ENCODE data around the gene IFNG. TPM values are rescaled to one million over a fixed set of nuclear protein-coding genes. Genes with fewer than 3 reads are reported as not detected.

IFNG gene
- total and polyA plus RNA-seq, 9 of the 15 experiments (the other 6 are each of a cell fraction or from before 2014, with no cell fraction given), result 0.38 TPM; not detected in 8

DNA sequence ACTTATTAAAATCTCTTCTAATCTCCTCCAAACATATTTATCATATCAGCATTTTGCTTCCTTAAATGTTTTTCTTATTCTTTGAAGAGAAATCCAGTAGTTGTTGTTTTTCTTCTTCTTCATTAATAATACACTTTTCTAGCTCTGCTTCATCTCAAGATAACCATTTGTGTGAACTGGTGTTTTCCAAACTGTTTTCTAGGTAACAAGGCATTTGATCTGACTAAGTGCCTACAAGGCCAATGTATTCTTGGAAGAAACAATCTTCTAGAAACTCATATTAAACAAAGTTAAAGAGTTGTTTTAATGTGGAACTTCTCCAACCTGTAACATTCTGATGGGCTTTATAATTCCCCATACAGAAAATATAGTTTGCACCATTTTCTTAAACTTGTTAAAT lies 30.8 kb upstream of the IFNG start:
- Histone ChIP-seq H3K9me1 (ENCODE audit: control insufficient read depth, insufficient read depth, low read length) (no peaks in the 10 kb centered on the region), H4K20me1 (replicated peaks; ENCODE audit: control insufficient read depth, insufficient read depth, low read length) (no peaks in the 10 kb centered on the region), H3K27me3 (ENCODE audit: control insufficient read depth in 2 of 2, insufficient read depth in 2 of 2, low read length in 2 of 2) (peaks cover 0 to 3% of the 10 kb centered on the region in 2 experiments; a peak in 3 of 5 replicates), H3K9ac (ENCODE audit: insufficient read depth in 1 of 2, low read depth in 2 of 2, low read length in 2 of 2) (no peak overlapping the region), H3K27ac (ENCODE audit: extremely low read depth, low read depth, low read length) (no peak overlapping the region), H3K4me2 (ENCODE audit: insufficient read depth, low read length) (no peak overlapping the region), H3K36me3 (ENCODE audit: control insufficient read depth, insufficient read depth, low read length) (no peaks in the 10 kb centered on the region), H3K4me3 (no peak overlapping the region), H2AFZ (ENCODE audit: low read depth, low read length) (no peak overlapping the region), H3K9me3 (replicated peaks; ENCODE audit: control insufficient read depth, insufficient read depth, low read depth, low read length) (no peaks in the 10 kb centered on the region), H3K4me1 (replicated peaks in 1 of 2; ENCODE audit: control insufficient read depth in 2 of 2, insufficient read depth in 2 of 2, low read length in 2 of 2) (no peaks in the 10 kb centered on the region), H3K79me2 (ENCODE audit: control insufficient read depth, insufficient read depth, low read length) (no peaks in the 10 kb centered on the region)
- ChIA-PET CTCF (ENCODE audit: low intra/inter-chr PET ratio) (no interaction called here), POLR2A (no interaction called here)
- intact Hi-C loops (cut with micrococcal nuclease) (no loop called here), in situ Hi-C loops (cut with MboI) (no loop called here)
- BruUV-seq (replicated peaks), result no TSS peak
- DNase-seq (ENCODE audit: extremely low read depth in 1 of 4, low spot score in 3 of 4), result no peak
- FAIRE-seq, result no peak
- TF ChIP-seq CBFA2T3 (IDR thresholded peaks at IDR 0.05) (no peak), MXI1 (IDR thresholded peaks at IDR 0.05; ENCODE audit: low read depth, low read length) (no peak), GABPB2 (CRISPR knock-in tag; conservative IDR thresholded peaks at IDR 0.05) (no peak), PYGO2 (tag; IDR thresholded peaks at IDR 0.05) (no peak), GABPA (tag; conservative IDR thresholded peaks at IDR 0.05; ENCODE audit: low read depth) (no peak), BCL6 (CRISPR knock-in tag; IDR thresholded peaks at IDR 0.05) (no peak), MAFG (tag; conservative IDR thresholded peaks at IDR 0.05) (no peak), NBN (IDR thresholded peaks at IDR 0.05; ENCODE audit: low read depth) (no peak), ZNF224 (CRISPR knock-in tag; IDR thresholded peaks at IDR 0.05) (no peak), NFE2 (IDR thresholded peaks at IDR 0.05; ENCODE audit: low read depth) (no peak), NFIX (CRISPR knock-in tag; IDR thresholded peaks at IDR 0.05; ENCODE audit: low read depth) (no peak), BMI1 (IDR thresholded peaks at IDR 0.05; ENCODE audit: low read length) (no peak), NEUROD1 (IDR thresholded peaks at IDR 0.05; ENCODE audit: borderline replicate concordance, low read depth, low read length, partially characterized antibody) (no peak)
- TF ChIP-seq, protein P1, sequence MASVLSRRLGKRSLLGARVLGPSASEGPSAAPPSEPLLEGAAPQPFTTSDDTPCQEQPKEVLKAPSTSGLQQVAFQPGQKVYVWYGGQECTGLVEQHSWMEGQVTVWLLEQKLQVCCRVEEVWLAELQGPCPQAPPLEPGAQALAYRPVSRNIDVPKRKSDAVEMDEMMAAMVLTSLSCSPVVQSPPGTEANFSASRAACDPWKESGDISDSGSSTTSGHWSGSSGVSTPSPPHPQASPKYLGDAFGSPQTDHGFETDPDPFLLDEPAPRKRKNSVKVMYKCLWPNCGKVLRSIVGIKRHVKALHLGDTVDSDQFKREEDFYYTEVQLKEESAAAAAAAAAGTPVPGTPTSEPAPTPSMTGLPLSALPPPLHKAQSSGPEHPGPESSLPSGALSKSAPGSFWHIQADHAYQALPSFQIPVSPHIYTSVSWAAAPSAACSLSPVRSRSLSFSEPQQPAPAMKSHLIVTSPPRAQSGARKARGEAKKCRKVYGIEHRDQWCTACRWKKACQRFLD (CRISPR knock-in tag; IDR thresholded peaks at IDR 0.05), result no peak
- TF ChIP-seq, protein P2, sequence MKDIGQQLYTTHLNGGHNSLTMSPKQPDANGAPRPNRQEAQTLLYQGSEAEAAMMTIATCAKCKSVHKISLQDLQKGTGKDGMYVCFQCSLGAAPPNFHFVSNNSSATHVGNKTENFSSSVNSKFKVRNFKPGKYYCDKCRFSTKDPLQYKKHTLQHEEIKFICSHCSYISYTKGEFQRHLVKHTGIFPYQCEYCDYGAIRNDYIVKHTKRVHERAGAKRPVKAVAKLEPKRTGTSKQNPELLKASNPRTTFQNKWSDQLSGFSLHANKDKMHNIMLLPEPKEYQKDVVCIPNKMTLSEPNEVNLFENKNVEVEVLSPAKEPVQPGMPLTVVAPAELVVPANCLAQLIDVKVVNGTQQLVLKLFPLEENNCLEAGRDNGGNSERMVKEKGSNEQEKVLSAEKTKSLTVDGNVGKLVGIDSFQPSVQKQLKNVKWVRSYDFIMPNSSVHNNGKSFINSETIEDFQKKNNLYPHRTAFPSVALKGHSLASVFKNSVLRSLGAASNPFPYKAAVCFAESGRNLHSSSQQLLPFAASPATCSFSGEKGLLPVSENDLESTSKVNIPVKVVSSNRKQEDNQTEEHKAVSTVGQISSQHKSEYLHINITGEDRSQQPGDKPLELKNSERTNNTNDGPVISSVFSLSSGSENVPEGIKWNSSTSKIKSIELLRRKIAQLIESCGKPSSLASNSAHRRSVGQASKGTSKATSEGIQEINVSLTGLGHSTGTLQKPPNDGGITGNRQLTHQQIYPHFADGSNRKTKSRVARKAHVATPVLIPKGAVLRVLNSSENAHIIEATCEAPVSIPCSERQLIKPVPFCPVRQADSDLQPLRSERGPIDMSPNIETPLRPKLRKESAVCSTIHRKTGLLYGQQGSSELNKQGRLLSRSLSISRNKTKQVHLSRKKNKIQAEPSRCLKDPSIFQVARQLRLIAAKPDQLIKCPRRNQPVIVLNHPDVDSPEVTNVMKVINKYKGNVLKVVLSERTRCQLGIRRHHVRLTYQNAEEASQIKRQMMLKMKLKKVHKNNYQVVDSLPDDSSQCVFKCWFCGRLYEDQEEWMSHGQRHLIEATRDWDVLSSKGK (CRISPR knock-in tag; IDR thresholded peaks at IDR 0.05), result no peak
- TF ChIP-seq, protein P3, sequence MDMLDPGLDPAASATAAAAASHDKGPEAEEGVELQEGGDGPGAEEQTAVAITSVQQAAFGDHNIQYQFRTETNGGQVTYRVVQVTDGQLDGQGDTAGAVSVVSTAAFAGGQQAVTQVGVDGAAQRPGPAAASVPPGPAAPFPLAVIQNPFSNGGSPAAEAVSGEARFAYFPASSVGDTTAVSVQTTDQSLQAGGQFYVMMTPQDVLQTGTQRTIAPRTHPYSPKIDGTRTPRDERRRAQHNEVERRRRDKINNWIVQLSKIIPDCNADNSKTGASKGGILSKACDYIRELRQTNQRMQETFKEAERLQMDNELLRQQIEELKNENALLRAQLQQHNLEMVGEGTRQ (CRISPR knock-in tag; IDR thresholded peaks at IDR 0.05), result no peak
- no peak for ATAC-seq

Measured in K562 (cell line).